HG03571 (cell line): ENCODE results near the gene AMN1.

Source experiments
- ATAC-seq: cut with Tn5 transposase; IDR thresholded peaks from one replicate; pipeline ENCODE4 v1.9.1; 2021; ENCODE audit not compliant: unreplicated experiment

The AMN1 gene

GRCh38 chr12:31633464-31633863, 95.4 kb downstream of the AMN1 start:
- no peak for ATAC-seq

GRCh38 chr12:31631809-31632208, 97.0 kb downstream of the AMN1 start:
- ATAC-seq = no peak

GRCh38 chr12:31631023-31631724, 97.6 kb downstream of the AMN1 start:
- no peak for ATAC-seq

GRCh38 chr12:31629756-31630732, 98.8 kb downstream of the AMN1 start:
- no peak for ATAC-seq

DNA sequence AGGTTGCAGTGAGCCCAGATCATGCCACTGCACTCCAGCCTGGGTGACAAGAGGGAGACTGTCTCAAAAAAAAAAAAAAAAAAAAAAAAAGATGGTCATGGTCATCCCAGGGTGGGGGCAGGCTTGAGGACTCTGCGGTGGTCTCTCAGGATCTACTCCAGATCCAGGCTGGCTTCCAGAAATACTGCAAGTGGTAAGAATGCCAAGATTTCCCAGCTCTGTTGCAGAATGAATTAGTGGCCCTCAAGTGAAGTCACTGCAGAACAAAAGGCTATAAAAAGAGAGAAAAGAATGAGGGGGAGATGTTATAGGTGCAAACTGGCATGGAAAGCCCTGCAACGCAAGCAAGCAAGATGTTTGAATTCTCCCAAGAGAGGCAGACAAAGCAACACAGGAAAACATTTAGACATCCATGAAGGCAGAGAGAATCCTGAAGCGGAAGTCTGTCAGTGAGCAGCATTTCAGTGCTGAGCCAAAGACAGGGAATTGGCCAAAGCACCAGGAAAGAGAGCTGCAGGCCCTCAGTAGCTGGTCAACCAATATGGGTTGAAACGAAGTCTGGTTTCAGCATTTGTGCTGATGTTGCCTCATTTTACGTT, 101.3 kb downstream of the AMN1 start:
- no peak for ATAC-seq

DNA sequence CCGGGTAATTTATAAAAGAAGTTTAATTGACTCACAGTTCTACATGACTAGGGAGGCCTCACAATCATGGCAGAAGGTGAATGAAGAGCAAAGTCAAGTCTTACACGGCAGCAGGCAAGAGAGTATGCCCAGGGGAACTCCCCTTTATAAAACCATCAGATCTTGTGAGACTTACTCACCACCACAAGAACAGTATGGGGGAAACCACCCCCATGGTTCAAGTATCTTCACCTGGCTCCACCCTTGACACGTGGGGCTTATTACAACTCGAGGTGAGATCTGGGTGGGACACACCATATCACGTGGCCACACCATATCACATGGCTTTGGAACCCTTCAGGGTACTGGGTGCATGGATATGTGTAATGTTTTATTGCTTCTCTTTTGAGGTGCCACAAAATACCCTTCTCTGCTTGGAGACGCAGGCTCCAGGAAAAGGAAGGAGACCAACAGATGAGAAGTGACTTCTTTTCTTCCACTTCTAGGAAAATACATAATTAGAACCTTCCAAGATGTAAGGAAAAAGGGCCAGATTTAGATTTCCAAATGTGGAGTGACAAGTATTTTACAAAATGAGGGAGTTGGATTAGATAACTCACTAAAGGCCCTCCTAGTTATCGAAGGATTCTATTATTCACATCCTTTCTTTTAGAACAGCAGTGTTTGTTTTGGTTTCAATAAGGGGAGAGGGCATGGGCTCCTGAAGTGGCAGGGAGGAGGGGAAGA, 102.4 kb downstream of the AMN1 start:
- ATAC-seq = no peak

DNA sequence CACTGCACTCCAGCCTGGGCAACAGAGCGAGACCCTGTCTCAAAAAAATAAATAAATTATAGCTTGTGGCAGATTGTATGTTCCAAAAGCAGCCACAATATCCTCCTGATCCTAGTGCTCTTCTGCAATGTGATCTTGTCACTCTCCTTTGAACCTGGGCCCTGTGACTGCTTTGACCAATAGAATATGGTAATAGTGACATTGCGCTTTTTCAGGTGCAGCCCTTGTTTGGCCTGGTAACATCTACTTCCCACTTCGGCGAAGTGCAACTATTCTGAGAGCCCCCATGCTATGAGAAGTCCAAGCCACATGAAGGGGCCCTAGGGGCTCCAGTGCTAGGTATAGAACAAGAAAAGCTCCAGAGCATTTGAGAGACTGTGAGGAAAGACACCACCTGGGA, 106.8 kb downstream of the AMN1 start:
- no peak for ATAC-seq
